GM10248 (cell line): ENCODE results near the gene BAIAP2L1.

ENCODE experiments used
- CTCF ChIA-PET: fragments of 300-600 bp; sonication (Branson Sonifier 250); formaldehyde crosslinking; extraction: SDS; loops from one replicate; lab custom pipeline; 2021; ENCODE audit warnings: antibody characterized with exemption; lab: Yijun Ruan, JAX
- POLR2A ChIA-PET: fragments of 350-650 bp; sonication (Branson Sonifier 250); formaldehyde crosslinking; extraction: SDS; loops from one replicate; lab custom pipeline; 2020; ENCODE audit warnings: antibody characterized with exemption; lab: Yijun Ruan, JAX
- DNase-seq: peaks from one replicate; pipeline ENCODE4 v3.0.0; 2012; ENCODE audit errors: extremely low spot score
- CTCF ChIP-seq: IDR thresholded peaks from 2 replicates; pipeline ENCODE4 v1.5.1; 2012; ENCODE audit warnings: mild to moderate bottlenecking, low read depth; ENCODE audit errors: extremely low read depth, missing control alignments, control extremely low read depth

The BAIAP2L1 gene

GRCh38 chr7:98352621-98353020 is 48.3 kb downstream of the BAIAP2L1 start:
- ChIA-PET CTCF (no interaction called here), POLR2A (no interaction called here)
- no peak for TF ChIP-seq CTCF
- DNase-seq = no peak

- no peak for DNase-seq
- CTCF ChIA-PET = no interaction called here
- POLR2A ChIA-PET = no interaction called here
- TF ChIP-seq CTCF = no peak
Observed at GRCh38 chr7:98351136-98351535, 49.8 kb downstream of the BAIAP2L1 start.

- ChIA-PET CTCF (no interaction called here), POLR2A (interaction anchor here (0.5 kb wide), 1 partner anchor 16 kb away, joined by 3 read pairs; no protein-coding TSS in a partner anchor)
- no peak for DNase-seq
- no peak for TF ChIP-seq CTCF
Observed at GRCh38 chr7:98348726-98349474, 52.0 kb downstream of the BAIAP2L1 start.

GRCh38 chr7:98346515-98347069 is 54.3 kb downstream of the BAIAP2L1 start:
- no peak for TF ChIP-seq CTCF
- ChIA-PET POLR2A (no interaction called here), CTCF (interaction anchor here (1.3 to 1.4 kb wide), 2 partner anchors 48 to 56 kb away, joined by 3 to 7 read pairs; no protein-coding TSS in a partner anchor)
- DNase-seq = no peak

GRCh38 chr7:98341106-98341505 is 59.8 kb downstream of the BAIAP2L1 start:
- no peak for DNase-seq
- ChIA-PET CTCF (interaction anchor here (0.8 to 1.3 kb wide), 3 partner anchors 12 to 61 kb away, joined by 3 to 4 read pairs (median 3); no protein-coding TSS in a partner anchor), POLR2A (interaction anchor here (0.6 kb wide), 1 partner anchor 290 kb away, joined by 5 read pairs; no protein-coding TSS in a partner anchor)
- no peak for TF ChIP-seq CTCF

- ChIA-PET POLR2A (no interaction called here), CTCF (interaction anchor here (1.0 kb wide), 1 partner anchor 16 kb away, joined by 3 read pairs; no protein-coding TSS in a partner anchor)
- DNase-seq = no peak
- TF ChIP-seq CTCF = no peak
Observed at GRCh38 chr7:98339043-98339442, 61.8 kb downstream of the BAIAP2L1 start.
